ENCODE data around the gene ELMO1.

The ELMO1 gene

GRCh38 chr7:37046531-37047079, 402.1 kb downstream of the ELMO1 start:
- Histone ChIP-seq H3K9me3 (ENCODE audit: control insufficient read depth, insufficient read depth, low read length) (no peaks in the 10 kb centered on the region), H3K9me2 (replicated peaks; ENCODE audit: control insufficient read depth, low read length) (no peaks in the 10 kb centered on the region), H3K4me2 (ENCODE audit: low read length) (no peak overlapping the region), H3K27me3 (ENCODE audit: control insufficient read depth, low read length) (no peaks in the 10 kb centered on the region), H3K36me3 (ENCODE audit: control insufficient read depth, low read length) (no peaks in the 10 kb centered on the region), H3K27ac (ENCODE audit: low read depth, low read length) (no peak overlapping the region), H3K4me3 (ENCODE audit: low read length) (no peak overlapping the region), H4K20me1 (ENCODE audit: control insufficient read depth, insufficient read depth, low read depth, low read length) (0 out of 2 replicates have a peak, but pooled peaks cover 2% of the 10 kb centered on the region), H3K4me1 (ENCODE audit: control insufficient read depth, low read length) (no peaks in the 10 kb centered on the region), H3K79me2 (ENCODE audit: control insufficient read depth, low read length) (no peaks in the 10 kb centered on the region), H3F3A (ENCODE audit: control insufficient read depth, insufficient read depth) (no peaks in the 10 kb centered on the region)
- TF ChIP-seq EZH2phosphoT487 (IDR thresholded peaks at IDR 0.05; ENCODE audit: borderline replicate concordance, low read length) (no peak), CTCF (IDR thresholded peaks at IDR 0.05; ENCODE audit: low read depth, low read length, poor library complexity, severe bottlenecking) (no peak)

GRCh38 chr7:37045681-37046179, 402.9 kb downstream of the ELMO1 start:
- no peaks in the 10 kb centered on the region for H3K9me2 ChIP-seq (replicated peaks; ENCODE audit: control insufficient read depth, low read length)
- H4K20me1 ChIP-seq (ENCODE audit: control insufficient read depth, insufficient read depth, low read depth, low read length), result 0 out of 2 replicates have a peak, but pooled peaks cover 2% of the 10 kb centered on the region

GRCh38 chr7:37041461-37041860, 407.2 kb downstream of the ELMO1 start:
- Histone ChIP-seq H3F3A (ENCODE audit: control insufficient read depth, insufficient read depth) (no peaks in the 10 kb centered on the region), H3K9me3 (ENCODE audit: control insufficient read depth, insufficient read depth, low read length) (no peaks in the 10 kb centered on the region)
- TF ChIP-seq CTCF (IDR thresholded peaks at IDR 0.05; ENCODE audit: low read depth, low read length, poor library complexity, severe bottlenecking), result no peak
- no peak for TF ChIP-seq EZH2phosphoT487 (IDR thresholded peaks at IDR 0.05; ENCODE audit: borderline replicate concordance, low read length)

More at GRCh38 chr7:37045681-37046179, 402.9 kb downstream of the ELMO1 start:
- no peaks in the 10 kb centered on the region for H3K79me2 ChIP-seq (ENCODE audit: control insufficient read depth, low read length)
- H3K36me3 ChIP-seq (ENCODE audit: control insufficient read depth, low read length), result no peaks in the 10 kb centered on the region
- no peaks in the 10 kb centered on the region for H3K4me1 ChIP-seq (ENCODE audit: control insufficient read depth, low read length)
- H3K27me3 ChIP-seq (ENCODE audit: control insufficient read depth, low read length), result no peaks in the 10 kb centered on the region
- no peak overlapping the region for H3K27ac ChIP-seq (ENCODE audit: low read depth, low read length)
- no peak overlapping the region for H3K4me3 ChIP-seq (ENCODE audit: low read length)
- TF ChIP-seq EZH2phosphoT487 (IDR thresholded peaks at IDR 0.05; ENCODE audit: borderline replicate concordance, low read length) (no peak), CTCF (IDR thresholded peaks at IDR 0.05; ENCODE audit: low read depth, low read length, poor library complexity, severe bottlenecking) (no peak)
- H3K9me3 ChIP-seq (ENCODE audit: control insufficient read depth, insufficient read depth, low read length), result no peaks in the 10 kb centered on the region
- no peaks in the 10 kb centered on the region for H3F3A ChIP-seq (ENCODE audit: control insufficient read depth, insufficient read depth)
- H3K4me2 ChIP-seq (ENCODE audit: low read length), result no peak overlapping the region

More at GRCh38 chr7:37041461-37041860, 407.2 kb downstream of the ELMO1 start:
- H3K27me3 ChIP-seq (ENCODE audit: control insufficient read depth, low read length), result no peaks in the 10 kb centered on the region
- no peaks in the 10 kb centered on the region for H3K9me2 ChIP-seq (replicated peaks; ENCODE audit: control insufficient read depth, low read length)
- H3K4me2 ChIP-seq (ENCODE audit: low read length), result no peak overlapping the region
- no peaks in the 10 kb centered on the region for H3K79me2 ChIP-seq (ENCODE audit: control insufficient read depth, low read length)
- H3K4me1 ChIP-seq (ENCODE audit: control insufficient read depth, low read length), result no peaks in the 10 kb centered on the region
- no peak overlapping the region for H3K4me3 ChIP-seq (ENCODE audit: low read length)
- no peaks in the 10 kb centered on the region for H3K36me3 ChIP-seq (ENCODE audit: control insufficient read depth, low read length)
- H3K27ac ChIP-seq (ENCODE audit: low read depth, low read length), result no peak overlapping the region
- 0 out of 2 replicates have a peak, but pooled peaks cover 2% of the 10 kb centered on the region for H4K20me1 ChIP-seq (ENCODE audit: control insufficient read depth, insufficient read depth, low read depth, low read length)
